ENCODE data around the gene SPRED1.

- no peak for TF ChIP-seq CTCF (IDR thresholded peaks at IDR 0.05; ENCODE audit: low read depth, low read length, poor library complexity, severe bottlenecking)
- no peak for TF ChIP-seq EZH2phosphoT487 (IDR thresholded peaks at IDR 0.05; ENCODE audit: borderline replicate concordance, low read length)
These were observed 43.9 kb upstream of the SPRED1 start for GRCh38 chr15:38208779-38209178.
